SK-N-SH treated with all-trans-retinoic acid at 6 μM for 48 hours (cell line): ENCODE measurements around the gene FZD1.

Experiments
- ESRRG ChIP-seq: fragments of 250-450 bp; sonication (Bioruptor Pico); IDR thresholded peaks from 2 replicates; pipeline ENCODE4 v1.6.1; 2021; ENCODE audit warnings: mild to moderate bottlenecking
- GLIS3 ChIP-seq: fragments of 250-450 bp; sonication (Bioruptor Pico); IDR thresholded peaks from 2 replicates; pipeline ENCODE4 v1.5.0; 2020; ENCODE audit warnings: mild to moderate bottlenecking, moderate library complexity
- PPARA ChIP-seq: fragments of 250-450 bp; sonication (Bioruptor Pico); IDR thresholded peaks from 2 replicates; pipeline ENCODE4 v1.5.0; 2020; ENCODE audit warnings: mild to moderate bottlenecking, borderline replicate concordance
- TCF4 ChIP-seq: fragments of 250-450 bp; sonication (Bioruptor Pico); IDR thresholded peaks from 2 replicates; pipeline ENCODE4 v1.8.0; 2021; ENCODE audit warnings: mild to moderate bottlenecking, moderate library complexity, borderline replicate concordance
- TOX ChIP-seq: fragments of 250-450 bp; sonication (Bioruptor Pico); IDR thresholded peaks from 2 replicates; pipeline ENCODE4 v1.8.0; 2021; ENCODE audit warnings: mild to moderate bottlenecking, moderate library complexity, borderline replicate concordance
- TSHZ2 ChIP-seq: fragments of 250-450 bp; sonication (Bioruptor Pico); IDR thresholded peaks from 2 replicates; pipeline ENCODE4 v1.5.0; 2020; ENCODE audit warnings: mild to moderate bottlenecking, moderate library complexity

GRCh38 chr7:91280185-91280584, 16.0 kb downstream of the FZD1 start:
- TF ChIP-seq TSHZ2 (CRISPR knock-in tag) = no peak
- no peak for TF ChIP-seq TCF4
- TF ChIP-seq TOX = no peak
- no peak for TF ChIP-seq PPARA
- no peak for TF ChIP-seq GLIS3 (CRISPR knock-in tag)
- no peak for TF ChIP-seq ESRRG (CRISPR knock-in tag)
